BLaER1 (cell line): ENCODE results near the gene LYST.
A peak's percentile ranks its signal among the peaks of the same experiment; 100 is the strongest.
"Not testable (repeated sequence)": the region's sequence is repeated elsewhere in the genome, so short reads cannot be mapped to it uniquely, and the experiment has no call there.

ENCODE experiments used
- H3K27ac ChIP-seq: shearing (Covaris generic); formaldehyde crosslinking; 2 replicates; pipeline ENCODE4 v1.8.1; 2022
- H3K27me3 ChIP-seq: shearing (Covaris generic); formaldehyde crosslinking; 2 replicates; pipeline ENCODE4 v1.8.1; 2022
- H3K36me3 ChIP-seq: shearing (Covaris generic); formaldehyde crosslinking; 2 replicates; pipeline ENCODE4 v1.8.1; 2022
- H3K4me1 ChIP-seq: shearing (Covaris generic); formaldehyde crosslinking; 2 replicates; pipeline ENCODE4 v1.8.1; 2022
- H3K4me2 ChIP-seq: shearing (Covaris generic); formaldehyde crosslinking; 2 replicates; pipeline ENCODE4 v1.8.1; 2022
- H3K4me3 ChIP-seq: shearing (Covaris generic); formaldehyde crosslinking; 2 replicates; pipeline ENCODE4 v1.8.1; 2022
- H3K9ac ChIP-seq: shearing (Covaris generic); formaldehyde crosslinking; 2 replicates; pipeline ENCODE4 v1.8.1; 2022
- H3K9me3 ChIP-seq: shearing (Covaris generic); formaldehyde crosslinking; 2 replicates; pipeline ENCODE4 v1.8.1; 2022
- H4K20me1 ChIP-seq: shearing (Covaris generic); formaldehyde crosslinking; 2 replicates; pipeline ENCODE4 v1.8.1; 2022
- Cebpa-rat ChIP-seq: shearing (Covaris generic); IDR thresholded peaks from 2 replicates; pipeline ENCODE4 v1.8.1; 2022

LYST gene

DNA sequence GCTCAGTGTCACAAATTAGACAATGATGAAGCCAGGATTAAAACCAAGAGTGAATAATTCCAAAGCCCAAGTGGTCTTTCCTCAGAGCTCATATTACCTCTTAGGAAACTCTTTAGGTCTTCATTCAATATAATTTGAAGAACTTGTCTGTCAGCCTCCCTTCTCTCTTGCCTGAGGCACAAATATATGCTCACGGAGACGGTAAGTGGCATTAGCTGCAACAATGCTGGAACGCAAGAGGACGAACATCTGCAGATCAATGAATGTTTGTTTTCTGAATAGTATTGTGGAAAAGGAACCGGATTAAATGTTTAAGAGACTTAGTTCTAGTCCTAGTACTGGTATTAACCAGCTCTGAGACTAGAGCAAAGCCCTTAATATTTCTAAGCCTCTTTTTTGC is 39.7 kb upstream of the LYST start:
- H3K4me2 ChIP-seq = no peak overlapping the region
- no peaks in the 10 kb centered on the region for H4K20me1 ChIP-seq
- H3K27me3 ChIP-seq = no peaks in the 10 kb centered on the region
- H3K36me3 ChIP-seq = no peaks in the 10 kb centered on the region
- H3K4me1 ChIP-seq = peaks cover 27% of the 10 kb centered on the region
- no peak for TF ChIP-seq Cebpa-rat
- no peak overlapping the region for H3K4me3 ChIP-seq
- H3K27ac ChIP-seq = no peak overlapping the region
- H3K9me3 ChIP-seq = no peaks in the 10 kb centered on the region
- no peak overlapping the region for H3K9ac ChIP-seq

DNA sequence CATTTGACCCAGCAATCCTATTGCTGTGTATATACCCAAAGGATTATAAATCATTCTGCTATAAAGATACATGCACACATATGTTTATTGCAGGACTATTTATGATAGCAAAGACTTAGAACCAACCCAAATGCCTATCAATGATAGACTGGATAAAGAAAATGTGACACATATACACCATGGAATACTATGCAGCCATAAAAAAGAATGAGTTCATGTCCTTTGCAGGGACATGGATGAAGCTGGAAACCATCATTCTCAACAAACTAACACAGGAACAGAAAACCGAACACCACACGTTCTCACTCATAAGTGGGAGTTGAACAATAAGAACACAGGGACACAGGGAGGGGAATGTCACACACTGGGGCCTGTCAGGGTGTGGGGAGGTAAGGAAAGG is 37.1 kb upstream of the LYST start:
- H3K4me2 ChIP-seq, H4K20me1 ChIP-seq, H3K9ac ChIP-seq, H3K4me3 ChIP-seq, H3K27ac ChIP-seq, H3K27me3 ChIP-seq, H3K9me3 ChIP-seq, H3K36me3 ChIP-seq: not testable (repeated sequence)
- H3K4me1 ChIP-seq = peaks cover 44% of the 10 kb centered on the region

DNA sequence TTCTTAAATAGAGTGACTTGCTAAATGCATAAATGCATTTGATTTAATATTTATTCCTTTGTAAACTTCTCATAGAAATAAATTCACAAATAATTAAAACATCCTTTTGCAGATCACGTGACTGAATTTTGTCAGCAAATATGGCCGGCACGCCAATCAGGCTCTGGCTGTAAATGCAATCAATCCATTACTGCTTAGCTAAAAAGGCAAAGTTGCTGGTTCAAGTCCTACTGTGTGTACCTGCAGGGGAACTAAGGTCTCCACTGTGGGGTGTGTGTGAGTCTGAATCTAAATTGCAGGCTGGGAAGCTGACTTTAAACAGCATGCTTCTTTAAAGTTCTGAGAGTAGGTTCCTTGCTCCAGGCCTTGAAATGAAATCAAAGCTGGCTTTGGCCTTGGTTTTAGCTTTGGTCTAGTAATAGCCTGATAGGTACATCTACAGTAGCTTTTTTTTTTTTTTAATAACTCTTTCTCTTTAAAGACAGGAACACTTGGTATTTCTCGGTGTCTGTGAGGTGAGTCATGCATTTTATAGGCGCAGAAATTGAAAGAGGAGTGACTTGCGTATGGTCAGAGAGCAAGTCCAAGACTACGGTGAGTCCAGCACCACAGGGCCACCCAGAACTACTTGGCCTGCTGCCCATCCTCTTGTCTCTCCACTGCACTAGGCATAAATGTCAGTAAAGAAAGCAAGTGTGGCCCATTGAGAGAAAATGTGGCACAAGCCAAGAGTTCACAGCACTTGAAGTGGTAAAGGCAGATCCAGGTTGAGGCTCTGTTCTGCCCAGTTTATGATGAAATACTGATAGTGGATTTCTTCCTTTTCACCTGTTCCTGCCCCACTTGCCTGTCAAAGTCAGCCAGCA is 36.2 kb upstream of the LYST start:
- Histone ChIP-seq H4K20me1 (no peaks in the 10 kb centered on the region), H3K4me2 (no peak overlapping the region), H3K4me1 (peaks cover 47% of the 10 kb centered on the region), H3K9ac (no peak overlapping the region), H3K27me3 (no peaks in the 10 kb centered on the region), H3K4me3 (no peak overlapping the region), H3K36me3 (no peaks in the 10 kb centered on the region), H3K9me3 (no peaks in the 10 kb centered on the region), H3K27ac (no peak overlapping the region)
- TF ChIP-seq Cebpa-rat = no peak

DNA sequence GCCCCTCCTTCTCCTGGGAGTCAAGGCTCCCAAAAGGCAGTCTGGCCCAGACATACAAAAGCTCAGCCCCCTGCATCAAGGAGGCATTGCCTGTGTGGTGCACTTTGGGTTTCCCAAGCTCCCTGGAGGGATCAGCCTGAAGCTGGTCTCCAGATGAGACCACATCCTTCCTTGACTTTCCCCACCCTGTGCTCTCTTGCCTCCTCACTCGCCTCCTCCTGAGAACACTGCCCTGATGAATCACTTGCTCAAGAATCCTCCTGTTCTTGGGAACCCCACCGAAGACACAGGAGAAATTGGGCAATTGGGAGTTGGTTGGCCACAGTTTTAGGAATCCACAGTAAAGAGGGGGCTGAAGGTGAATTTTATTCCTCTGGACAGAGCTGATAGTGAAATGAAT is 34.8 kb upstream of the LYST start:
- Histone ChIP-seq H3K27ac (no peak overlapping the region), H3K9ac (no peak overlapping the region), H3K4me2 (peak overlapping the region; percentile 72)

DNA sequence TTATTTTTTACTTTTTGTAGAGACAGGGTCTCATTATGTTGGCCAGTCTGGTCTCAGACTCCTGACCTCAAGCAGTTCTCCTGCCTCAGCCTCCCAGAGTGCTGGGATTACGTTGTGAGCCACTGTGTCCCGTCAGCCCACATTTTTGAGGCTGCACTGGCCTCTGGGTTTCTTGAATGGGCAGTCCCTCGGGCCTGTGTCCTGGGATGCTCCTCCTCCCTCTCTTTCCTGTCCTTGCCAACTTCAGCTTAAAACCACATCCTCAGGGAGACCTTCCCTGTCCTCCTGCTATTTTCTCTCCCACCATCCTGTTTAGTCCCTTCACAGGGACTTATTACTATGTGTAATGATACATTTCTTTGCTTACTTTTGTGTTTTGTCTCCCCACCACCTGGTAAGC is 31.4 kb upstream of the LYST start:
- Histone ChIP-seq H4K20me1 (no peaks in the 10 kb centered on the region), H3K27me3 (no peaks in the 10 kb centered on the region), H3K9me3 (no peaks in the 10 kb centered on the region), H3K36me3 (no peaks in the 10 kb centered on the region), H3K4me2 (peak overlapping the region; percentile 21; the same call in 1 of the 2 replicates), H3K27ac (no peak overlapping the region), H3K4me3 (no peak overlapping the region), H3K9ac (no peak overlapping the region), H3K4me1 (peaks cover 40% of the 10 kb centered on the region)
- no peak for TF ChIP-seq Cebpa-rat

More for the DNA sequence above, 34.8 kb upstream of the LYST start:
- Histone ChIP-seq H4K20me1 (no peaks in the 10 kb centered on the region), H3K4me1 (peaks cover 40% of the 10 kb centered on the region), H3K27me3 (no peaks in the 10 kb centered on the region), H3K9me3 (no peaks in the 10 kb centered on the region), H3K4me3 (no peak overlapping the region), H3K36me3 (no peaks in the 10 kb centered on the region)
- no peak for TF ChIP-seq Cebpa-rat

DNA sequence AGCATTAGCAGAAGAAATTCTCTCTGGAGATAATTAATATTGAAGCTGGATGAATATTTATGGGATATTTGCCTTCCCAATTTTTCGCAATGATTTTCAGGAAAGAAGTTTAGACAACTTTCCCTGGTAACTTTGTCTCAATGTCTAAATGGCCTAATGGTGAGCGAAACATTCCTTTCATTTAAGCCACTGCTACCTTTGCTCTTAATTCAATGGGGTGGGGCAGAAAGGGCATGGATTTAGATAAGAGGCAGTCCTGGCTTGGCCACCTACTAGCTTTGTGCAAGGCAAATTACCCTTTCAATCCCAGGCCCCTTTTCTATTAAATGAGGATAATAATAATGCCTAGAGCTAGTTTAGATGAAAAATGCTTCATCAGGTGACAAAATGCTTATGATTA is 27.1 kb upstream of the LYST start:
- no peak for TF ChIP-seq Cebpa-rat
- no peak overlapping the region for H3K9ac ChIP-seq

DNA sequence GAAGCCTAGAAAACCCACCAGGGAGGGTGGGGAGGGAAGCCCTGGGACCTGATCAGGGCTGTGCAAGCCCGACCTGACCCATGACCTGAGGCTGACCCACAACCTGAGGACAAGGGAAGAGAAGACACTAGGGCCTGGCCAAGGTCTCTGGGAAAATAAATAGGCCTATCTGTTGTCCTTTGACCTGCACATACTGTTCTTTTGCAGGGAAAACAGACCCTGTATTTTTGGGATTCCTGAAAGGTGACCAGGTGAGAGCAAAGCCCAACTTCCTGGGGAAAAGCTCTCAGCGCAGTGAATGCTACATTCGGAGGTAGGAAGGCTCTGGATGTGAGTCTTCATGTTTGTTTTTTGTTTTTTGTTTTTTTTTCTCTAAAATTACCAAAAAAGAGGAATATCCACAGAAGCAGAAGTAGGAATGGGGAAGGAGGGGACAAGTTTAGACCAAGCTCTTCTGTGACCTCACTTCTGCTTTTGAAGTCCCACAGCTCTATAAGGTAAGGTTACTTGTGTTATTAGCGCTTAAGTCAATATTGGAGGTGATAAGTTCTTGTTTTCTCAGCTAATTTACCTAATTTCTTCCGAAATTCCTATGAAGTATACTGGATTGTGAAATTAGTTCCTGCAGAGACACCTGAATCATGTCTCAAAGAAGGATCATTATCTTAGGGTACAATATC is 26.2 kb upstream of the LYST start:
- H3K4me2 ChIP-seq = no peak overlapping the region
- no peaks in the 10 kb centered on the region for H3K36me3 ChIP-seq
- H3K9me3 ChIP-seq = no peaks in the 10 kb centered on the region
- no peaks in the 10 kb centered on the region for H3K27me3 ChIP-seq
- no peaks in the 10 kb centered on the region for H4K20me1 ChIP-seq
- TF ChIP-seq Cebpa-rat = no peak
- no peak overlapping the region for H3K4me3 ChIP-seq
- no peak overlapping the region for H3K27ac ChIP-seq
- H3K4me1 ChIP-seq = no peaks in the 10 kb centered on the region
- H3K9ac ChIP-seq = no peak overlapping the region

More for the DNA sequence above, 27.1 kb upstream of the LYST start:
- H3K4me1 ChIP-seq = 0 out of 2 replicates have a peak, but pooled peaks cover 6% of the 10 kb centered on the region
- H3K4me2 ChIP-seq = no peak overlapping the region
- H3K9me3 ChIP-seq = no peaks in the 10 kb centered on the region
- no peaks in the 10 kb centered on the region for H3K36me3 ChIP-seq
- no peak overlapping the region for H3K27ac ChIP-seq
- no peaks in the 10 kb centered on the region for H3K27me3 ChIP-seq
- H3K4me3 ChIP-seq = no peak overlapping the region
- no peaks in the 10 kb centered on the region for H4K20me1 ChIP-seq

DNA sequence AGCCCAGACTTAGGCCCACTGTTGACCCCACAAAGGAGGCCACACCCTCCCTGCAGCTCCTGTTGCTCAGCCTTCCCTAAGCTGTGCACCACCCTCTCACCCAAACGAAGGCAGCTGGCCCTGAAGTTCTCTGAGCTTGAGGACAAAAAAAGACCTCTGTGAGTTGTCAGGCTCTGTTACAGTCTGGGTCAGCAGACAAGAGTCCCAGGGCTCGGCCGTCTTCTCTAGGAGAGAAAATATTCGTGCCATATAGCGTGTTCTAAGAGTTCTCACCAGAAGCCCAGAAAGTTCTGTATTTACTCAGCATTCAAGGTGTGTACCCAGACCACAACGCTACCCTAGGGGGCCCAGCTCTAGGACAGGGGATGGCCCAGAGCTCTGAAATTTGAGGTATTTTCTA is 25.5 kb upstream of the LYST start:
- Histone ChIP-seq H3K9me3 (no peaks in the 10 kb centered on the region), H3K27me3 (no peaks in the 10 kb centered on the region), H3K36me3 (no peaks in the 10 kb centered on the region), H3K27ac (no peak overlapping the region), H4K20me1 (no peaks in the 10 kb centered on the region), H3K9ac (no peak overlapping the region), H3K4me3 (no peak overlapping the region), H3K4me2 (no peak overlapping the region), H3K4me1 (no peaks in the 10 kb centered on the region)
- no peak for TF ChIP-seq Cebpa-rat

DNA sequence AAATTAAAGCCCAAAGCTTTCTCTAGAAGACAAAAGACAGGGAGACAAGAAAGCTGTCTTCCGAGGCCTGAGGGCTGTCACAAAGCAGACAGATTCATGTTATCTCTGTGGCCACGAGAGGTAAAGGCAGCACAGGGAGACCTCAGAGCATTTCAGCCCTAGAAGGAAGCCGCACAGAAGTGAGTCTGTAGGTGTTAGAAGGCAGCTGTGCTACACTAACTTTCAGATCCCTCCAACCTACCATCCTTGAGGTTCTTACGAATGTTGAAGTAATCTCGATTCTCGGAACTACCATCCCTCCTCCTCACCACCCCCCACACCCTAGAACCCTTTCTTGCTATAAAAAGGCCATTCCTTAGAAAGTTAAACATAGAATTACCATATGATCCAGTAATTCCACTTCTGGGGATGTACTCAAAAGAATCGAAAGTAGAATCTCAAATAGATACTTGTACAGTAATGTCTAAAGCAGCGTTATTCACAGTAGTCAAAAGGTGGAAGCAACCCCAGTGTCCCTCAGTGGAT is 21.5 kb upstream of the LYST start:
- Histone ChIP-seq H3K4me1 (no peaks in the 10 kb centered on the region), H3K9me3 (no peaks in the 10 kb centered on the region), H3K4me3 (no peak overlapping the region), H3K27ac (no peak overlapping the region), H3K36me3 (no peaks in the 10 kb centered on the region), H3K27me3 (no peaks in the 10 kb centered on the region), H3K4me2 (no peak overlapping the region), H3K9ac (no peak overlapping the region), H4K20me1 (no peaks in the 10 kb centered on the region)
- no peak for TF ChIP-seq Cebpa-rat

DNA sequence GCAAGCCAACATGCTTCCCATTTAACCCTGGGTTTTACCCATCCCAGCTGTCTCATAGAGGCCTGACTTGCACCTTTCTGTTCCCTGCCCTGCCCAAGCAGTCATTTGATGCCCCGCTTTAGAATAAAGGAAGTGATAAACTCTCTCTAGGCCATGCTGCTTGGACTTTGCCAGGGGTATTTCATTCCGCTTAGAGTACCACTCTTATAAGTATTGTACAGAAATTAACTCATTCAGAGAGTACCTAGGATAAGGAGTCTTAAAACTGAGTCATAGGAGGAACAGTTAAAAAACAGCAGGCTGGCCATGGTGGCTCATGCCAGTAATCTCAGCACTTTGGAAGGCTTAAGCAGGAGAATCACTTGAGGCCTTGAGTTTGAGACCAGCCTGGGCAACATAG is 21.0 kb upstream of the LYST start:
- Histone ChIP-seq H3K36me3 (no peaks in the 10 kb centered on the region), H3K27me3 (no peaks in the 10 kb centered on the region), H3K4me2 (no peak overlapping the region), H3K27ac (no peak overlapping the region), H4K20me1 (no peaks in the 10 kb centered on the region), H3K9ac (no peak overlapping the region), H3K4me1 (no peaks in the 10 kb centered on the region), H3K9me3 (no peaks in the 10 kb centered on the region), H3K4me3 (no peak overlapping the region)
- no peak for TF ChIP-seq Cebpa-rat
